NT2/D1 (cell line): ENCODE data around the gene ACAN.
"Not testable (repeated sequence)": the region's sequence is repeated elsewhere in the genome, so short reads cannot be mapped to it uniquely, and the experiment has no call there.

Experiments used
- DNase-seq: peaks from one replicate; pipeline ENCODE4 v3.0.0-alpha.2; 2011; ENCODE audit warnings: low read depth, low spot score
- H3K27me3 ChIP-seq: 2 replicates; pipeline ENCODE4 v1.6.0; 2011; ENCODE audit warnings: mild to moderate bottlenecking; ENCODE audit not compliant: insufficient read length, insufficient read depth
- H3K36me3 ChIP-seq: 2 replicates; pipeline ENCODE4 v1.6.1; 2011; ENCODE audit warnings: mild to moderate bottlenecking, low read length, mixed read lengths; ENCODE audit not compliant: insufficient read depth, insufficient read length
- H3K4me1 ChIP-seq: 2 replicates; pipeline ENCODE4 v1.5.1; 2011; ENCODE audit not compliant: insufficient read depth, insufficient read length
- H3K4me3 ChIP-seq: 2 replicates; pipeline ENCODE4 v1.5.1; 2011; ENCODE audit warnings: low read depth; ENCODE audit not compliant: insufficient read length
- H3K9ac ChIP-seq: 2 replicates; pipeline ENCODE4 v1.6.0; 2011; ENCODE audit warnings: low read depth; ENCODE audit not compliant: insufficient read length
- H3K9me3 ChIP-seq: 2 replicates; pipeline ENCODE4 v1.5.1; 2011; ENCODE audit warnings: mild to moderate bottlenecking, low read length; ENCODE audit not compliant: insufficient read depth
- SUZ12 ChIP-seq: IDR thresholded peaks from 2 replicates; pipeline ENCODE4 v1.6.1; 2011; ENCODE audit not compliant: insufficient read length, insufficient read depth; ENCODE audit errors: extremely low read depth
- YY1 ChIP-seq: IDR thresholded peaks from 2 replicates; pipeline ENCODE4 v1.6.1; 2011; ENCODE audit not compliant: insufficient read length, insufficient read depth
- ZNF274 ChIP-seq: IDR thresholded peaks from 2 replicates; pipeline ENCODE4 v1.6.1; 2011; ENCODE audit warnings: mild to moderate bottlenecking, low read depth, low read length

The ACAN gene

DNA sequence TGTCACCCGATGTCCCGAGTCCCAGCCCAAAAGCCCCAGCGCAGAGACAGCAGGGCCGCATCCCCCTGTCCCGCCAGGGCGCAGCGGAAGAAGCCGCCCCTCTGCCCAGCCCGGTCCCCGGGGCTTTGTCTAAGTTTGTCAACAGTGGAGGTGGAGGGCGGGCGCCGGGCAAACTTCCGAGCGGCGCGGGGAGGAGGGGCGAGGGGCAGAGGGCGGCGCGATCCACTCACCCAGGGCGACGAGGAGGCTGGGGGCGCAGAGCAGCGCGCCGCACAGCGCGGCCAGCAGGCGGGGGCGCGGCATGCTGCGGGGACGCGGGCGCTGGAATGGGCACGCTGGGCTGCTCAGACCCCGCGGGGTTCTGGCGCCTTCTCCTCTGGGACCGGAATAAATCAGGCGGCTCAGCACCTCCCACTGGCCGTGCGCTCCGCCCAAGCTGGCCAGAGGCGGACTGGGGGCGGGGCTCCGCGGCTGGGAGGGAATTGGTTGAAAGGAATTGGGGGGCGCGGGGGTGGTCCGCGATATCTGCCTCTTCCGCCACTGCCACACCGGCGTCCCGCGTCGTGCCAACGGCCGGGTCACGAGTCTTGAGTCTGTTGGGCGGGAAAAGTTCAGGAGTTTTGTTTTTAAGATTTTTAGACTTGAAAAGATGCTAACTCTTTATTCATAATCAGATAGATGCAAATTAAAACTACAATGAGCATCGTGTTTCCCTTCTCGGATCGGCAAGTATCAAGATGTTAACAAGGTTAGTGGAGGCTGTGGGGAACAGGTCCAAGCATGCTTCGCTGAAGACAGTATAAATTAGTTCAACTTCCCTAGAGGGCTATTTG is 110.0 kb downstream of the ACAN start, which contains the start of gene MFGE8:
MFGE8 (minus strand) TSS at position 363 of the 833 bp plus-strand sequence; CDS start at position 303, 60 bp downstream.
- Histone ChIP-seq H3K4me3 (peak within 1 kb of the TSS; percentile 78), H3K27me3 (no peaks in the 10 kb centered on the region), H3K36me3 (peaks cover 29% of the 10 kb centered on the region), H3K4me1 (peaks cover 13% of the 10 kb centered on the region), H3K9ac (peak within 1 kb of the TSS; percentile 87), H3K9me3 (no peaks in the 10 kb centered on the region)
- peak; percentile 76 for DNase-seq
- TF ChIP-seq ZNF274 (no peak), YY1 (no peak), SUZ12 (no peak)

DNA sequence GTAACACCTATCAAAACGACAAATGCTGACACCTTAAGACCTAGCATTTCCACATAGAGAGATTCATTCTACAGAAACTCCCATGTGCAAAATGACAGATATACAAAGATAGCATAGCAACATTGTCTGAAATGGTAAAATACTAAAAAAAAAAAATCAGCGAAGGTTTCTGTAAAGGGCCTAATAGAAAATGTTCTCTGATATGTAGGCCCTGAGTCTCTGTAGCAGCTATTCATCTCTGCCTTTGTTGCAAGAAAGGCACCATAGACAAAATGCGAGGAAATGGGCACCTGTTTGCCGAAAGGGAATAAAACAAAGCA is 110.6 kb downstream of the ACAN start:
- H3K4me1 ChIP-seq = peaks cover 13% of the 10 kb centered on the region
- peaks cover 23% of the 10 kb centered on the region for H3K36me3 ChIP-seq
- peak overlapping the region; percentile 87 for H3K9ac ChIP-seq
- H3K4me3 ChIP-seq = peak overlapping the region; percentile 78
- no peaks in the 10 kb centered on the region for H3K27me3 ChIP-seq
- no peak for DNase-seq
- TF ChIP-seq ZNF274 (no peak), YY1 (no peak), SUZ12 (no peak)
- H3K9me3 ChIP-seq = no peaks in the 10 kb centered on the region

DNA sequence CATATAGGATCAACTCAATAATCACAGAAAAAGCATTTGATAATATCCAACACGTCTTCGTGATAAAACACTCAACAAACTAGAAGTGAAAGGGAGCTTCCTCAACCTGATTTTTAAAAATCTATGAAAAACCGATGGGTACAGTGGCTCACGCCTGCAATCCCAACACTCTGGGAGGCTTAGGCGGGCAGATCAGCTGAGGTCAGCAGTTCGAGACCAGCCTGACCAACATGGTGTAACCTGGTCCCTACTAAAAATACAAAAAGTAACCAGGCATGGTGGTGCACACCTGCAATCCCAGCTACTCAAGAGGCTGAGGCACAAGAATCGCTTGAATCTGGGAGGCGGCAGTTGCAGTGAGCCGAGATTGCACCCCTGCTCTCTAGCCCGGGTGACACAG is 112.1 kb downstream of the ACAN start:
- H3K4me3 ChIP-seq = no peak overlapping the region
- peaks cover 8% of the 10 kb centered on the region for H3K36me3 ChIP-seq
- peaks cover 8% of the 10 kb centered on the region for H3K4me1 ChIP-seq
- DNase-seq = no peak
- no peak overlapping the region for H3K9ac ChIP-seq
- H3K27me3 ChIP-seq = no peaks in the 10 kb centered on the region
- no peaks in the 10 kb centered on the region for H3K9me3 ChIP-seq
- TF ChIP-seq YY1 (no peak), SUZ12 (no peak), ZNF274 (no peak)

DNA sequence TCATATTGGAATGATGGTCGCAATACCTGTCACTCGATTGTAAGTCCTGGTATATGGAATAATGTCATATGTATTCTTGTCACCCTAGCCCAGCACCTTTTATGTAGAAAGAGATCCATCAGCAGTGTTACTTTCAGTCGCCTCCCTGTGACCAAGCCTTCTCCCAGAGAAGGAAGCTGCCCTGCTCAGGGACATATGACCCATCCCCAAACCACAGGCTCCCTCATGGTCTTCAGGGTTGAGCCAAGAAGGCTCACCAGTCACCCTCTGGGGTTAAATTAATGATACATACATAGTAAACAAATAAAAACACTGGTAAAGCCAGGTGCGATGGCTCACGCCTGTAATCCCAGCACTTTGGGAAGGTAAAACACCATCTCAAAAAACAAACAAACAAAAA is 114.5 kb downstream of the ACAN start:
- H3K4me3 ChIP-seq = no peak overlapping the region
- no peaks in the 10 kb centered on the region for H3K4me1 ChIP-seq
- no peaks in the 10 kb centered on the region for H3K36me3 ChIP-seq
- no peaks in the 10 kb centered on the region for H3K27me3 ChIP-seq
- TF ChIP-seq ZNF274 (no peak), SUZ12 (no peak), YY1 (no peak)
- no peaks in the 10 kb centered on the region for H3K9me3 ChIP-seq
- no peak for DNase-seq
- no peak overlapping the region for H3K9ac ChIP-seq

DNA sequence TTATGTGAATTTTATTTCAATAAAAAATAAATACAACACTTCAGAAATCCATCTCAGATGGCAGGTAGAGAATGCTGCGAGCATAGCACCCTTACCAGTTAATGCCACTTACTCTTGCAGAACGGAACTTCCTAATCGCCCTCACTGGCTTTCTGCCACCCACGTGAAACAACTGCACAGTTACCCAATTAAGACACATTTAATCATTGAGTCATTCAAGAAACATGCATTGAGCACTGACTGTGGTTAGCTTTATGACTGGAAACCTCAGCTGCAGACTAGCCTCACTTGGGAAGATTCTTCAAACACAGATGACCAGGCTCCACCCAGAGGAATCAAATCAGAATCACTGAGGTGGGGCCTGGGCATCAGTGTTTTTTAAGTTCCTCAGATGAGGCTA is 115.5 kb downstream of the ACAN start:
- Histone ChIP-seq H3K36me3 (no peaks in the 10 kb centered on the region), H3K9ac (no peak overlapping the region), H3K27me3 (no peaks in the 10 kb centered on the region), H3K9me3 (no peaks in the 10 kb centered on the region), H3K4me3 (no peak overlapping the region), H3K4me1 (no peaks in the 10 kb centered on the region)
- TF ChIP-seq ZNF274 = no peak
- no peak for TF ChIP-seq SUZ12
- no peak for TF ChIP-seq YY1
- DNase-seq = no peak

DNA sequence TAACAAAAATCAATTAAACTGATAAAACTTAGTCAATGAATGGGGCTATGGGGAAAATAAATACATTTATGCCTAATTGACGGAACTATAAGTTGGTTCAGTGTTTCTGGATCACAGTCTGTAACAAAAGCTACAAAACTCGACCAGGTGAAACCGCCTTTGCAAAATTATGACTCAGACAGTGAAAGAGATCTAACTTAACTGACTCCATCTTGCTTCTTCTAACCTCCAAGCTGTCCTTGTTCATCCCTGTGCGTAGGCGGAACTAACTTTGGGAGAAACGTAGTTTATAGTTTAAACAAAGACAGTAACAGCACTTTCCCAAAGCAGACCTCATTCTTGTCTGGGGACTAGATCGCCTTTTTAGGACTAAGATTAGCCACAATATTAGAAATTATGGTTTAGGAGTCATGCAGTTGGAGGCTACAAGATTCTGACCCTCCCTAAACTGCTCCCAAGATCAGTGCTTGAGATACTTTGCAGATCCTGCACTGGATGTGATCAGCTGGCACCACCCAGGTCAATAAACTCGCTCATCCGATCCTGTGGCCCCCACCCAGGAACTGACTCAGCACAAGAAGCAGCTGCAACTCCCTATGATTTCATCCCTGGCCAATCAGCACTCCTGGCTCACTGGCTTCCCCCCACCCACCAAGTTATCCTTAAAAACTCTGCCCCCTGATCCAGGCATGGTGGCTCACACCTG is 117.1 kb downstream of the ACAN start:
- H3K9me3 ChIP-seq = no peaks in the 10 kb centered on the region
- H3K9ac ChIP-seq = no peak overlapping the region
- no peaks in the 10 kb centered on the region for H3K36me3 ChIP-seq
- no peak for TF ChIP-seq SUZ12
- TF ChIP-seq ZNF274 = no peak
- TF ChIP-seq YY1 = no peak
- DNase-seq = no peak
- H3K4me1 ChIP-seq = no peaks in the 10 kb centered on the region
- no peak overlapping the region for H3K4me3 ChIP-seq
- no peaks in the 10 kb centered on the region for H3K27me3 ChIP-seq

DNA sequence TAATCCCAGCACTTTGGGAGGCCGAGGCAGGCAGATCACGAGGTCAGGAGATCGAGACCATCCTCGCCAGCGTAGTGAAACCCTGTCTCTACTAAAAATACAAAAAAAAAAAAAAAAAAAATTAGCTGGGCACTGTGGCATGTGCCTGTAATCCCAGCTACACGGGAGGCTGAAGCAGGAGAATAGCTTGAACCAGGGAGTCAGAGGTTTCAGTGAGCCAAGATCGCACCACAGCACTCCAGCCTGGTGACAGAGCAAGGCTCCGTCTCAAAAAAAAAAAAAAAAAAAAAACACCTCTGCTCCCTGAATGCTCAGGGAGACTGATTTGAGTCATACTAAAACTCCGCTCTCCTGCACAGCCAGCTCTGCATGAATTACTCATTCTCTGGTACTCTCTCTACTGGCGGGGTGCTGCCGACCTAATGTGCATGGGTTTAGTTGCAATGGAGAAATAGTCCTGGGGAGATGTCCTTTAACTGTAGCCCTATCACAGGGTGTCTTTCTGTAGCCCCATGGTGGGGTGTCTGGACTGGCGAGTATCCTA is 117.7 kb downstream of the ACAN start:
- not testable (repeated sequence) for DNase-seq, H3K27me3 ChIP-seq, H3K9ac ChIP-seq, H3K36me3 ChIP-seq, H3K4me1 ChIP-seq, H3K4me3 ChIP-seq, H3K9me3 ChIP-seq
